Astrocyte (in vitro differentiated cells and primary cell): ENCODE measurements around the gene RSPH4A. TPM values are rescaled to one million over a fixed set of nuclear protein-coding genes. Genes with fewer than 3 reads are reported as not detected.

Experiments
- DNase-seq: peaks from one replicate; pipeline ENCODE4 v3.0.0-alpha.2; 2010; ENCODE audit warnings: low read depth
- FAIRE-seq: peaks from 2 replicates; lab custom pipeline; 2011; peaks lifted over from hg19 to GRCh38; lab: Jason Lieb, UNC
- H2AFZ ChIP-seq: 2 replicates; pipeline ENCODE4 v1.6.0; 2012; ENCODE audit warnings: low read depth, low read length, inconsistent platforms
- H3K27ac ChIP-seq: 2 replicates; pipeline ENCODE4 v1.5.1; 2011; ENCODE audit warnings: low read depth, low read length, inconsistent platforms
- H3K27me3 ChIP-seq: 2 replicates; pipeline ENCODE4 v1.6.0; 2011; ENCODE audit warnings: low read length, inconsistent platforms; ENCODE audit not compliant: insufficient read depth
- H3K36me3 ChIP-seq: 2 replicates; pipeline ENCODE4 v1.5.1; 2011; ENCODE audit warnings: low read length, inconsistent platforms; ENCODE audit not compliant: insufficient read depth
- H3K4me1 ChIP-seq: 2 replicates; pipeline ENCODE4 v1.5.1; 2011; ENCODE audit warnings: low read length, inconsistent platforms; ENCODE audit not compliant: insufficient read depth
- H3K4me2 ChIP-seq: 2 replicates; pipeline ENCODE4 v1.6.0; 2012; ENCODE audit warnings: low read length, inconsistent platforms
- H3K4me3 ChIP-seq: 2 replicates; pipeline ENCODE4 v1.5.1; 2011; ENCODE audit warnings: low read depth, mild to moderate bottlenecking, low read length, inconsistent platforms; ENCODE audit not compliant: insufficient read depth
- H3K79me2 ChIP-seq: 2 replicates; pipeline ENCODE4 v1.6.0; 2012; ENCODE audit warnings: mild to moderate bottlenecking, low read length, inconsistent platforms; ENCODE audit not compliant: insufficient read depth
- H3K9ac ChIP-seq: 2 replicates; pipeline ENCODE4 v1.6.0; 2012; ENCODE audit warnings: mild to moderate bottlenecking, low read length, inconsistent platforms
- H3K9me3 ChIP-seq: 2 replicates; pipeline ENCODE4 v1.5.1; 2012; ENCODE audit warnings: low read depth, mild to moderate bottlenecking, low read length, inconsistent platforms; ENCODE audit not compliant: insufficient read depth
- H4K20me1 ChIP-seq: 2 replicates; pipeline ENCODE4 v1.6.0; 2012; ENCODE audit warnings: low read length, inconsistent platforms; ENCODE audit not compliant: insufficient read depth
- H3K27ac Mint-ChIP-seq: one replicate; pipeline ENCODE4 v1.8.0; 2021; ENCODE audit warnings: mild to moderate bottlenecking, mixed read lengths; ENCODE audit not compliant: unreplicated experiment
- H3K27me3 Mint-ChIP-seq: one replicate; pipeline ENCODE4 v1.8.0; 2021; ENCODE audit warnings: low read depth, mixed read lengths; ENCODE audit not compliant: unreplicated experiment
- H3K36me3 Mint-ChIP-seq: one replicate; pipeline ENCODE4 v1.8.0; 2021; ENCODE audit warnings: low read depth, mixed read lengths; ENCODE audit not compliant: unreplicated experiment
- H3K4me1 Mint-ChIP-seq: one replicate; pipeline ENCODE4 v1.8.0; 2021; ENCODE audit warnings: low read depth, mixed read lengths; ENCODE audit not compliant: unreplicated experiment
- H3K4me3 Mint-ChIP-seq: one replicate; pipeline ENCODE4 v1.8.0; 2021; ENCODE audit warnings: mild to moderate bottlenecking, moderate library complexity, mixed read lengths; ENCODE audit not compliant: unreplicated experiment
- H3K9me3 Mint-ChIP-seq: one replicate; pipeline ENCODE4 v1.8.0; 2021; ENCODE audit warnings: mild to moderate bottlenecking, mixed read lengths; ENCODE audit not compliant: unreplicated experiment
- CTCF ChIP-seq: IDR thresholded peaks from 2 replicates; pipeline ENCODE4 v1.5.1; 2011; ENCODE audit warnings: low read depth, mild to moderate bottlenecking, inconsistent platforms, low read length, moderate library complexity; ENCODE audit not compliant: insufficient read depth
- EZH2 ChIP-seq: IDR thresholded peaks from 2 replicates; pipeline ENCODE4 v1.6.1; 2012; ENCODE audit warnings: mild to moderate bottlenecking, low read length, inconsistent platforms; ENCODE audit not compliant: insufficient read depth
- total RNA-seq: library from RNA; stranded (reverse); gene quantifications from 2 replicates; pipeline ENCODE4 v1.2.1, GENCODE V29; 2021

RSPH4A gene
- total RNA-seq, 1 donor from 2014 or later: 0.48 TPM

GRCh38 chr6:116651916-116652315 lies 35.6 kb downstream of the RSPH4A start:
- Histone ChIP-seq H3K9ac (no peak overlapping the region), H3K27ac (no peak overlapping the region), H3K79me2 (no peaks in the 10 kb centered on the region), H3K36me3 (peaks cover 12% of the 10 kb centered on the region), H3K4me2 (no peak overlapping the region), H3K4me3 (no peak overlapping the region), H3K4me1 (peaks cover 9% of the 10 kb centered on the region), H3K27me3 (no peaks in the 10 kb centered on the region), H3K9me3 (no peaks in the 10 kb centered on the region), H2AFZ (no peak overlapping the region), H4K20me1 (peaks cover 3% of the 10 kb centered on the region)
- H3K36me3 Mint-ChIP-seq: peaks cover 5% of the 10 kb centered on the region
- DNase-seq (no peak), FAIRE-seq (no peak)
- TF ChIP-seq EZH2: no peak
- no peak for TF ChIP-seq CTCF
- no peak overlapping the region for H3K27ac Mint-ChIP-seq
- no peak overlapping the region for H3K4me3 Mint-ChIP-seq
- no peaks in the 10 kb centered on the region for H3K27me3 Mint-ChIP-seq
- H3K4me1 Mint-ChIP-seq: no peaks in the 10 kb centered on the region
- H3K9me3 Mint-ChIP-seq: no peaks in the 10 kb centered on the region

GRCh38 chr6:116661594-116661993 lies 45.3 kb downstream of the RSPH4A start:
- no peak overlapping the region for H3K27ac Mint-ChIP-seq
- Histone ChIP-seq H3K4me3 (no peak overlapping the region), H3K27me3 (no peaks in the 10 kb centered on the region), H3K9ac (no peak overlapping the region), H3K79me2 (peaks cover 70% of the 10 kb centered on the region), H2AFZ (no peak overlapping the region), H3K9me3 (no peaks in the 10 kb centered on the region), H3K4me1 (no peaks in the 10 kb centered on the region), H3K36me3 (peaks cover 2% of the 10 kb centered on the region), H3K4me2 (no peak overlapping the region), H4K20me1 (peaks cover 47% of the 10 kb centered on the region), H3K27ac (no peak overlapping the region)
- H3K27me3 Mint-ChIP-seq: no peaks in the 10 kb centered on the region
- FAIRE-seq: no peak
- no peak for DNase-seq
- no peak for TF ChIP-seq EZH2
- TF ChIP-seq CTCF: no peak
- peaks cover 13% of the 10 kb centered on the region for H3K4me1 Mint-ChIP-seq
- H3K4me3 Mint-ChIP-seq: no peak overlapping the region
- no peaks in the 10 kb centered on the region for H3K9me3 Mint-ChIP-seq
- H3K36me3 Mint-ChIP-seq: no peaks in the 10 kb centered on the region

- DNase-seq (no peak), FAIRE-seq (no peak)
- Histone ChIP-seq H3K27ac (no peak overlapping the region), H3K27me3 (no peaks in the 10 kb centered on the region), H3K36me3 (peaks cover 2% of the 10 kb centered on the region), H3K4me3 (no peak overlapping the region), H3K4me2 (no peak overlapping the region), H4K20me1 (peaks cover 47% of the 10 kb centered on the region), H3K9ac (no peak overlapping the region), H3K4me1 (peaks cover 4% of the 10 kb centered on the region), H2AFZ (no peak overlapping the region), H3K9me3 (no peaks in the 10 kb centered on the region), H3K79me2 (peaks cover 76% of the 10 kb centered on the region)
- H3K4me1 Mint-ChIP-seq: peaks cover 17% of the 10 kb centered on the region
- peak overlapping the region; percentile 15 for H3K27ac Mint-ChIP-seq
- no peaks in the 10 kb centered on the region for H3K36me3 Mint-ChIP-seq
- H3K9me3 Mint-ChIP-seq: no peaks in the 10 kb centered on the region
- H3K4me3 Mint-ChIP-seq: no peak overlapping the region
- TF ChIP-seq EZH2 (no peak), CTCF (no peak)
- no peaks in the 10 kb centered on the region for H3K27me3 Mint-ChIP-seq
These were observed 45.9 kb downstream of the RSPH4A start for GRCh38 chr6:116662202-116662601.
